ENCODE measurements around the gene RFX8.

DNA sequence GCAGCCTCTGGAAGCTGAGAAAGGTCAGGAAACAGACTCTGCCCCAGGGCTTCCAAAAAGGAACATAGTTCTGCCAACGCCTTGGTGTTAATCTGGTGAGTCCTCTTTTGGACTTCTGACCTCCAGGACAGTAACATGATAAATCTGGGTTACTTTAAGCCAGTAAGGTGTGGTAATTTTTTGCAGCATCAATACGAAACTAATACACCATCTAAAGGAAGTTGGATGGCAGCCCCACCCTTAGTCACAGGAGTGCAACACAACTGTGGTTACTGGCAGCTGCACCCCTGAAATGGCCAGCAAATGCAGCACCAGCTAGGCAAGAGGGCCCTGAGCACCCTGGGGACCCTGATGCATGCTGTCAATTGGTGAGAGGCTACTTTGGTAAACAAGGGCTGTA lies 113.4 kb downstream of the RFX8 start:
- TF ChIP-seq, protein P1, sequence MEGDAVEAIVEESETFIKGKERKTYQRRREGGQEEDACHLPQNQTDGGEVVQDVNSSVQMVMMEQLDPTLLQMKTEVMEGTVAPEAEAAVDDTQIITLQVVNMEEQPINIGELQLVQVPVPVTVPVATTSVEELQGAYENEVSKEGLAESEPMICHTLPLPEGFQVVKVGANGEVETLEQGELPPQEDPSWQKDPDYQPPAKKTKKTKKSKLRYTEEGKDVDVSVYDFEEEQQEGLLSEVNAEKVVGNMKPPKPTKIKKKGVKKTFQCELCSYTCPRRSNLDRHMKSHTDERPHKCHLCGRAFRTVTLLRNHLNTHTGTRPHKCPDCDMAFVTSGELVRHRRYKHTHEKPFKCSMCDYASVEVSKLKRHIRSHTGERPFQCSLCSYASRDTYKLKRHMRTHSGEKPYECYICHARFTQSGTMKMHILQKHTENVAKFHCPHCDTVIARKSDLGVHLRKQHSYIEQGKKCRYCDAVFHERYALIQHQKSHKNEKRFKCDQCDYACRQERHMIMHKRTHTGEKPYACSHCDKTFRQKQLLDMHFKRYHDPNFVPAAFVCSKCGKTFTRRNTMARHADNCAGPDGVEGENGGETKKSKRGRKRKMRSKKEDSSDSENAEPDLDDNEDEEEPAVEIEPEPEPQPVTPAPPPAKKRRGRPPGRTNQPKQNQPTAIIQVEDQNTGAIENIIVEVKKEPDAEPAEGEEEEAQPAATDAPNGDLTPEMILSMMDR (IDR thresholded peaks at IDR 0.05; ENCODE audit: control extremely low read depth in 1 of 3, insufficient read depth in 1 of 3, low read depth in 1 of 3, low read length in 3 of 3): no peak
- TF ChIP-seq KDM5A (IDR thresholded peaks at IDR 0.05; ENCODE audit: low read length) (no peak), RAD21 (IDR thresholded peaks at IDR 0.05 in 1 of 2, conservative IDR thresholded peaks at IDR 0.05 in 1 of 2; ENCODE audit: low read depth in 2 of 2, low read length in 2 of 2) (no peak)

Measured in H1 (cell line).